GM19025 (cell line): ENCODE measurements around the gene TAS2R39.
"Not testable (repeated sequence)": the region's sequence is repeated elsewhere in the genome, so short reads cannot be mapped to it uniquely, and the experiment has no call there.

Experiments
- ATAC-seq: cut with Tn5 transposase; IDR thresholded peaks from one replicate; pipeline ENCODE4 v1.9.1; 2021; ENCODE audit warnings: mild to moderate bottlenecking, low read depth, moderate library complexity; ENCODE audit not compliant: unreplicated experiment

TAS2R39 gene

DNA sequence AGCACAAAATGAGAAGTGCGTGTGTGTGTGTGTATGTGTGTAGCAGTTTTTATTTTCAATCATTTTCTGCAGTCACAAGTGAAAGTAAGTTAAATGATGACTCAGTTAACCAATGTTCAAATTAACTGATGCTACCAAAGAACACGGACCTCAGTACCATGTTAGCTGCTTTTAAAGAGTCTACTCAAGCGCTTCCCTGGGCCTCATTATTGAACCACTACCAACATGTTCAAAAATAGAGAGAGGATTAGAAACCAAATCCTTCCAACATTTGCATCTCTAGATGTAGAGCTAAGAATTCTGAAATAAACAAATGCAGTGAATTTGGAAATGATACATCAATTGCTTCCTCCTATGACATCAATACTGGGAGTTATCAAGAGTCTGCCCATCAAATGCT is at the start of gene TAS2R39:
Gene TAS2R39, plus strand, starts transcription at position 396 of the 400 bp plus-strand sequence. Its CDS starts 0 bp downstream, at position 396.
- ATAC-seq, result no peak

- ATAC-seq, result no peak
Observed at GRCh38 chr7:143147070-143147469, 36.1 kb upstream of the TAS2R39 start.

DNA sequence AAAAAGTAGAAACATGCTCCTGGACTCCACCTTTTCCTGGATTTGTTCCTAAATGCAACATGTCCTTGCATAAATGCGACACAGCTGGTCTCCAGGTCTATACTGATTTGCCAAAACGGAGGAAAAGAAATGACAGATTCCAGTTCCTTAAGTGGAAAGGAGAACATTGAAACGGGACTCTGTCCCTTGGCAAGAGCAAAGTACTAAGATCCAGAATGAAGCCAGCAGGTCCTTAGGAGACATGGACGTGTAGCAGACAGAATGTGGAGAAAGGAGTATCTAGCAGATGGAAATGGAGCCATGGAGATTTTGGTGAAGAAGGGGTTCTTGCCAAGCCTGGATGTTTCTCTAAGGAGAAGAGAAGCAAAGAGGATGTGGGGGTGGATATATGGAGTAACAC is 35.2 kb upstream of the TAS2R39 start:
- ATAC-seq, result no peak

DNA sequence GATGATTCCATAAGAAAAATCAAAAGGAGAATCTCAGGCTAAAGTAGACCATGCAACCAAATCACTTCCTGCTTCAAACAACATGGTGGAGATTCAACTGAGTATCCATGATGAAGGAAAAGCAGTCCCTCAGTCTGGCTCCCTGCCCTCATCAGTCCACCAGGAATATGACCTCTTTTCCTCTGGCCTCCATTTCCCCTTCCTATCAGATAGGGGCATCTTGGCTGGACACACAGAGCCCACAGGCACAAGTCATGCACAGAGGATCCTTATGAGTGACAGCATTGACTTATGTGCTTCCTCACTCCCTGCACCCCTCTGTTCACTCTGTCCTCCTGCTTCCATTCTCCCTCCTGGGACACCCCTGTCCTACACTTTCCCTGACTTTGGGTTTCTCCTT is 34.6 kb upstream of the TAS2R39 start:
- no peak for ATAC-seq

- ATAC-seq, result not testable (repeated sequence)
Observed at GRCh38 chr7:143150696-143151095, 32.5 kb upstream of the TAS2R39 start.

GRCh38 chr7:143158617-143159016 is 24.6 kb upstream of the TAS2R39 start:
- ATAC-seq, result not testable (repeated sequence)

DNA sequence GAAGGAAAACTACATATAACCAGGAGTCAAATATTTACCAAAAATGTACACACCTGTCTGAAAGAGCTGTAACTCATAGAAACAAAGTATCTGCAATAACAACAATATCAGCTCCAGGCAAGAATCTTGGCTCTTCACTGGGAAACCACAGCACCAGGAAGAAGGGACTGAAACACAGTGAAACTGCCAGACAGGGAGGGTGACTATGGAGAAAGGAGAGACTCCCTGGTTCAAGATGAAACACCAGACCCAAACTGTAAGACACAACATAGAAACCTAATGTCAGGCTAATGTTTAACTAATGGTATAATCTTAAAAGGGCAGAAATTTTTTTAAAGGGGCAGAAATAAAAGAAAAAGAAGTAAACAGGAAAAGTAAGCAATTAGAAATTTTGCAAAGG is 11.5 kb upstream of the TAS2R39 start:
- ATAC-seq, result no peak

DNA sequence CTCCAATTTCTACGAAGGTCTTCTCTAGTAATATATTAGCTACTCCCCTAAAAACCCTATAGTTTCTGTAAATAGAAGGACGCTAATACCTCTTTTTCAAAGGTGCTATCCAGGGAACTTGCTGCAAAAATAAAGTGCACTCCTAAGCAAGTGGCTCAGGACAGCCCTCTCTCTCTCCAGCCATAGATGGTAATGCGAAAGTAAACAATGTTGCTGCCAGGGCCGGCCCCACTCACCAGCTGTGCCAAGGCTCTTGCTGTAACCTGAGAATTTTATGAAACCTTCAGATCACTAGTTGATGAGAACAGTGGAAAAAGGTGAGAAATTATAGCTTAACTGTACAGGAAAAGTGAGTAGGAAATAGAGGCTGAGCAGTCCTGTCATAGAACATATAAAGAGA is 10.9 kb upstream of the TAS2R39 start:
- ATAC-seq, result no peak

DNA sequence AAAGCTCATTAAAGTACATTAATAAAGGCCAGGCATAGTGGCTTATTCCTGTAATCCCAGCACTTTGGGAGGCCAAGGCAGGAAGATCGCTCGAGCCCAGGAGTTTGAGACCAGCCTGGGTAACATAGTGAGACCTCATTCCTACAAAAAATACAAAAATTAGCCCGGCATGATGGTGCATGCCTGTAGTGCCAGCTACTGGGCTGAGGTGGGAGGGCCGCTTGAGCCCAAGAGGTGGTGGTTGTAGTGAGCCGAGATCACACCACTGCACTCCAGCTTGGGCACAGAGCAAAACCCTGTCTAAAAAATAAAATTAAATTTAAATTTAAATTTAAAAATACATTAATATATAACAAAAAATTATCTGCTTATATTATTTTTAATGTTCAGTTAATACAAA is 7.1 kb upstream of the TAS2R39 start:
- no peak for ATAC-seq

- ATAC-seq, result no peak
Observed at GRCh38 chr7:143177374-143178119, 5.7 kb upstream of the TAS2R39 start.

GRCh38 chr7:143180771-143181170 is 2.4 kb upstream of the TAS2R39 start:
- not testable (repeated sequence) for ATAC-seq

- no peak for ATAC-seq
Observed at GRCh38 chr7:143181349-143181748, 1.9 kb upstream of the TAS2R39 start.

GRCh38 chr7:143185551-143185950 is 2.3 kb downstream of the TAS2R39 start:
- ATAC-seq, result no peak

GRCh38 chr7:143188994-143189393 is 5.8 kb downstream of the TAS2R39 start:
- no peak for ATAC-seq

DNA sequence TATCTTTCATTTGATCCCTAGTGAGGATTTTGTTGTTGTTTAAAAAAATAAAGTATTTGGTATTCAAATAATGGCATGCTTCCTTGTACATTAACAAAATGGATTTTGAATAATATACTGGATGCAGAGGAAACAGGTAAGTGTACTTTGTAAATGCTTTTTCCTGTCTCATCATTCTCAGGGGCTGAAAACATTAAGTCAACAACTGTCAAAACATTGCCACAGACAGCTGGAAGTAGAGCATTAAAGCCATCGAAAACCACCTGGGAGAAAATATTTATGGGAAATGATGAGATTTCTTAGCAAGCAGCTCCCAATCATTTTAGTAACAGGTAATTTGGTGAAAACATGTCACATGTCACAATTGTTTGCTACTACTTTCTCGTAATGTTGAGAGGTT is 10.7 kb downstream of the TAS2R39 start:
- ATAC-seq, result no peak

DNA sequence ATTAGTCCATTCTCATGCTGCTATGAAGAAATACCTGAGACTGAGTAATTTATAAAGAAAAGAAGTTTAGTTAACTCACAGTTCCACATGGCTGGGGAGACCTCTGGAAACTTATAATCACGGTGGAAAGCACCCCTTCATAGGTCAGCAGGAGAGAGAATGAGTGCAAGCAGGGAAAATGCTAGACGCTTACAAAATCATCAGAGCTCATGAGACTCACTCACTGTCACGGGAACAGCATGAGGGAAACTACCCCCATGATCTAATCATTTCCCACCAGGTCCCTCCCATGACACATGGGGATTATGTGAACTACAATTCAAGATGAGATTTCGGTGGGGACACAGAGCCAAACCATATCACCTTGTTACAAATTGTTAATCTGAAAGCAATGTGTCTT is 15.8 kb downstream of the TAS2R39 start:
- ATAC-seq, result no peak

- ATAC-seq, result no peak
Observed at GRCh38 chr7:143202161-143202560, 18.9 kb downstream of the TAS2R39 start.

DNA sequence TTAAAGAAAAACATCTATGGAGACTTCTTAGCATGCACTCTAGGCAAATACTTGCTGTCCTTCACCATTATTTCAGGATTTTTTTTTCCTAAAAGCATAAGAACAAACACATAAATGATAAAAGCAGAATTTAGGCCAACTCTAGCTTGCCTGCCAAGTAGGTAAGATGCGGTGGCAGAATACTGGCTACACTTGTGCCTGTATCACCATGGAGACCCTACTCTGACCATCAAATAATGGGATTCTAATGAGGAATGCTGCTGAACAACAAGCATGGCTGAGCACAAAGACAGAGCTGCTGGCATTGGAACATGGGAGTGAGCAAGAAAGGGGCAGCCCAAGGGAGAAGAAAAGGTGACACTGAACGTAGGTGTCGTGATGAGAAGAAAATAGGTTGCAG is 20.2 kb downstream of the TAS2R39 start:
- ATAC-seq, result no peak

DNA sequence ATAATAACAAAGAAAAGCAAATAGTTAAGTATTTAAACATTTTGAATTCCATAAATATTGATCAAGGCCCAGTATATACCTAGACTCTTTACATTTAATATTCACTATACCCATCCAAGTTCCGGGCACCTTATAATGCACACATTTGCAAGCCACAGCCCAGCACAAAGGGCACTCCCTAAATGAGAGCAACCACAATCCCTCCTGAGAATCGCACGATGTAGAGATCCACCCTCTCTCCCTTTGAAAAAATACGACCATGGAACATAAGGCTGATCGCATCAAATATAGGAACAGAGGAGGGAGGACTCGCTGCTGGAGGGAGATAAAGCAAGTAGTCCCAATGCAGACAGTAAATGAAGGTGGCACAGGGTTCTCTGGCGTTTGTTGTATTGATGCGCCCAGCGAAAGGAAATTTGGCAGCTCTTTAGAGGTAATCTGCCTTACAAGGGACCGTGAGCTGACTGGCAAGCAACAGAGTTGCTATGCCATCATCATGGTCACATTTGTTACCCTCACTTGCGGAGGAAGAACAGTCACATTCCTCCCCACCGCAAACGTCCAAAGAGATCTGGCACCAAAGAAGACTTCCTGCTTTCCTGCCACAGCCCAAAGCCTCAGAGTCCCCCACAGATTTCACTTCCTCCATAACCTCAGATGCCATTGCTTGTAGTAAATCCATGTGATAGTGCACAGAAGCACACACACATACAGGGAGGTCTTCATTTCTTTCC is 22.5 kb downstream of the TAS2R39 start:
- ATAC-seq, result peak; percentile 67

DNA sequence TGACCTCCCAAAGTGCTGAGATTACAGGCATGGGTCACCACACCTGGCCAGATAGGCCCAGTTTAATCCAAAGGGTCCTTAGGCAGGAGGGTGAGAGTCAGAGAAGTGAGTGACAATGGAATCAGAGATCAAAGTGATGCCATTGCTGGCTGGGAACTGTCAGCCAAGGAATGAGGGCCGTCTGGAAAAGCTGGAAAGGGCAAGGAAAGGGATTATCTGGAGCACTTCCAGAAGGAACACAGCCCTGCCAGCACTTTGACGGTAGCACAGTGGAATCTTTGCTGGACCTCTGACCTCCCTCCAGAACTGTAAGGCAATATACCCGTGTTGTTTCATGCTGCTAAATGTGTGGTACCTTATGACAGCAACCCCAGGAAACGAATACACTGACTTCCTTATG is 27.3 kb downstream of the TAS2R39 start:
- ATAC-seq, result no peak

- not testable (repeated sequence) for ATAC-seq
Observed at GRCh38 chr7:143213478-143213877, 30.3 kb downstream of the TAS2R39 start.
